GM12874 (cell line): ENCODE results near the gene NPAS1.

Experiments
- CTCF ChIP-seq: IDR thresholded peaks from 2 replicates; pipeline ENCODE4 v1.5.1; 2011; ENCODE audit warnings: low read depth, mild to moderate bottlenecking, control low read depth, low read length, moderate library complexity; ENCODE audit not compliant: insufficient read depth

Gene NPAS1

GRCh38 chr19:46984077-46985010 is 35.3 kb upstream of the NPAS1 start:
- no peak for TF ChIP-seq CTCF

GRCh38 chr19:46985542-46986415 is 33.9 kb upstream of the NPAS1 start:
- no peak for TF ChIP-seq CTCF

- no peak for TF ChIP-seq CTCF
Measured at GRCh38 chr19:46988614-46989230, 30.9 kb upstream of the NPAS1 start.

- TF ChIP-seq CTCF, result peak; percentile 78
Measured at GRCh38 chr19:46990991-46991676, 28.5 kb upstream of the NPAS1 start.

- no peak for TF ChIP-seq CTCF
Measured at GRCh38 chr19:46992699-46993535, 26.7 kb upstream of the NPAS1 start.

GRCh38 chr19:46993622-46994021 is 26.0 kb upstream of the NPAS1 start:
- no peak for TF ChIP-seq CTCF
